NCI-H1092 treated with DMSO at 0.1 percent for 48 hours (cell line): ENCODE data around the gene ADRA2B.
A peak's percentile ranks its signal among the peaks of the same experiment; 100 is the strongest.
"Not testable (repeated sequence)": the region's sequence is repeated elsewhere in the genome, so short reads cannot be mapped to it uniquely, and the experiment has no call there.

Experiments
- DNase-seq: peaks from one replicate; lab custom pipeline; 2025; lab: John Stamatoyannopoulos, UW

ADRA2B gene

DNA sequence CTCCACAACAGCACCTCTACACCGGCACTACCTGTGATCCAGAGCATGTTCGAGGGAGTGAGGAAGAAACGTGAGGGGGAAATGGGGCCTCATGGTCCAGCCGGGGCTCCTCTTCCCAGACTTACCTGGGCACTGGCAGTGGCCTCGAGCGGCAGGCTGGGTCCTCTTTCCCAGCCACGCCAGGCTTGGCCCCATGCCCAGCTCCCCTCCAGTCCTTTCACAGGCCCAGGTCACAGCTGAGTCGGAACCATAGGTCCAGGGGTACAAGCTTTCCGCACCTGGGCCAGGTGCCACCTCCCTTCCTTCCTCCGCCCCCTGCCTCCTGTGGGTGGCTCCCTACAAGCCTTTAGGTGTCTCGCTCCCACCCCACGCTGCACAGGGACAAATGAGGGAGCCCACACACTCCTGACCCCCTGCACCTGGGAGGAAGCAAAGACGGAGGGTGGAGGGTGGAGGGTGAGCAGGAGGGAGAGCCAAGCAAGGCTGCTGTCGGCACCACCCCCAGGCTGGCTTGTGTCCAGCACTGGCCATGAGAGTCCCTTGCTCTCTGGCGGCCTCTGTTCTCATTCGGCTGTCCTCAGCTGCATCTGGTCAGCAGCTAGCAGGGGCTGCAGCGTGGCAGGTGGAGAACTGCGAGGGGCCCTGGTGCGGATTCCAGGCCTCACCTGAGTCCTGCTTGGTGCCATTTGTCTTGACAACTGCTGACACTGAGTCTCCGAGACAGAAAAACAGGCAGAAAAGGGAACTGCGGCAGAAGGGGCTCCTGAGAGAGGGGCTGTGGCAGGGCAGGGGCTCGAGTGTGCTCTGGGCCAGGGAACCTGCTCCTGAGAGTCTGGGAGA, 26.8 kb downstream of the ADRA2B start:
- peak; percentile 25 for DNase-seq

- peak; percentile 39 for DNase-seq
These were observed 27.7 kb downstream of the ADRA2B start for GRCh38 chr2:96088340-96089335.

DNA sequence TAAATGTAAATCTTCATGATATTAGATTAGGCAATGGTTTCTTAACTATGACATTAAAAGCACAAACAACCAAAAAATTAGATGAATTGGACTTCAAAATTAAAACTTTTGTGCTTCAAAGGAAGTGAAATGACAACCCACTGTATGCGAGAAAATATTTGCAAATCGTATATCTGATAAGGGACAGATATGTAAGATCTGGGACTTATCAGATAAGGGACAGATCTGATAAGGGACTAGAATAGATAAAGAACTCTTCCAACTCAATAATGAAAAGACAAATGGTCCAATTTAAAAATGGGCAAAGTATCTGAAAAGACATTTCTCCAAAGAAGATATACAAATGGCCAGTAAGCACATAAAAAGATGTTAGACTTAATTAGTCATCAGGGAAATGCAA, 29.2 kb downstream of the ADRA2B start:
- no peak for DNase-seq

DNA sequence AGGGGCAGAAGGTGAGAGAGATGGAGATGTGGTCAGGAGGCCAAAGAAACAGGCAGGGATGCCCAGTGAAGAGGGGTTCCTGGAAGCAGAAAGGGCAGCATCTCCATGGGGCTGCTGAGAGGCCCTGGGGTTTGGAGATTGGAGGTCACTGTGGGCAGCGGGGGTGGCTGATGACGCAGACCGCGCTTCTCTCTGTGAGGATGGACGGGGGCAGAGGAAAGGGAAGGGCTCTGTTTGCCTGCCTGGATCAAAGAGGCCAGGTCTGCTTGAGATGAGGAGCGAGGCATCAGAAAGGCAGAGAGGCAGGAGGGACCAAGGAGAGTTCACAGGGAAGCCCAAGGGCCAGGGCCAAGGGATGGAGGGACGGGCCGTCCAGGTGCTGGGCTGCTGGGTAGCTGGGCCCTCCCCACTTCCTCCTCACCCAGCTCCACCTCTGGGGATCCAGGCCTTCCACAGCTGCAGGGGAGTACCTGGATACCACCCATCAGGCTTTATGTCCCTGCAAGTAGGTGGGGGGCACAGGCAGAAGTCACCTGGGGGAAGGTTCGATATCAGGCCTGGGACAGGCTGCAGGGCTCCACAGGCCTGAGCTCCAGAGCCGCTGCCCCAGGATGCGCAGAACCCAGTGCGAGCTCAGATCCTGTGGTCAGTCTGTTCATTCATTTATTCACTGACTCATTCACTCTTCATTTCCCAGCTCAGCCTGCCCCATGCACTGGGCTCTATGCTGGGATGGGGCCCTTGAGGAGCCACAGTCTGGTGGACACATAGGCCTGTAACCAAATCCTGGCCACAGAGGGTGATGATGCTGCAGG, 30.6 kb downstream of the ADRA2B start:
- no peak for DNase-seq

DNA sequence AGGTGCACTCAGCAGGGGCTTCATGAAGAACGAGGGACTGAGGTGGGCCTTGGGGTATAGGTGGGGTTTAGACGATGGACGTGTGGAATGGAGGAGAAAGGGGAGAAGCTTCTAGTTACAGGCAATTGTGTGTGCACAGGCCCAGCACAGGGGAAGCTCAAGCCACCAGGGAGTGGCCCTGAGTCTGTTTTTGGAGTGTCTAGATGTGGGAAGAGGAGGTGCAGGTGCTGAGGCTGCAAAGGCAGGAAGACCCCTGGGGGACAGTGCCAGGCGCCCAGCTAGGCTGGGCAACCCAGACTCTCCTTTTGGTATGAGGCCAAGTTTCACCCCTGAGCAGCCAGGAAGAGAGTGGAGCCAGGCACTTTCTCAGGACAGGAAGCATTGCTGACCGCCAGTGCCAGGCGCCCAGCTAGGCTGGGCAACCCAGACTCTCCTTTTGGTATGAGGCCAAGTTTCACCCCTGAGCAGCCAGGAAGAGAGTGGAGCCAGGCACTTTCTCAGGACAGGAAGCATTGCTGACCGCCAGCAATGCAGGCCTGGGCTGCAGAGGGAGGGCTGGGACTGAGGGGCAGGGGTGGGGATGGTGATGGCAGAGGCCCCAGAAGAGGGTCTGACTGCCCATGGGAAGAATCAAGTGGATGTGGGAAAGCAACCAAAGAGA, 31.4 kb downstream of the ADRA2B start:
- not testable (repeated sequence) for DNase-seq

- no peak for DNase-seq
These were observed 32.1 kb downstream of the ADRA2B start for GRCh38 chr2:96083989-96084857.

DNA sequence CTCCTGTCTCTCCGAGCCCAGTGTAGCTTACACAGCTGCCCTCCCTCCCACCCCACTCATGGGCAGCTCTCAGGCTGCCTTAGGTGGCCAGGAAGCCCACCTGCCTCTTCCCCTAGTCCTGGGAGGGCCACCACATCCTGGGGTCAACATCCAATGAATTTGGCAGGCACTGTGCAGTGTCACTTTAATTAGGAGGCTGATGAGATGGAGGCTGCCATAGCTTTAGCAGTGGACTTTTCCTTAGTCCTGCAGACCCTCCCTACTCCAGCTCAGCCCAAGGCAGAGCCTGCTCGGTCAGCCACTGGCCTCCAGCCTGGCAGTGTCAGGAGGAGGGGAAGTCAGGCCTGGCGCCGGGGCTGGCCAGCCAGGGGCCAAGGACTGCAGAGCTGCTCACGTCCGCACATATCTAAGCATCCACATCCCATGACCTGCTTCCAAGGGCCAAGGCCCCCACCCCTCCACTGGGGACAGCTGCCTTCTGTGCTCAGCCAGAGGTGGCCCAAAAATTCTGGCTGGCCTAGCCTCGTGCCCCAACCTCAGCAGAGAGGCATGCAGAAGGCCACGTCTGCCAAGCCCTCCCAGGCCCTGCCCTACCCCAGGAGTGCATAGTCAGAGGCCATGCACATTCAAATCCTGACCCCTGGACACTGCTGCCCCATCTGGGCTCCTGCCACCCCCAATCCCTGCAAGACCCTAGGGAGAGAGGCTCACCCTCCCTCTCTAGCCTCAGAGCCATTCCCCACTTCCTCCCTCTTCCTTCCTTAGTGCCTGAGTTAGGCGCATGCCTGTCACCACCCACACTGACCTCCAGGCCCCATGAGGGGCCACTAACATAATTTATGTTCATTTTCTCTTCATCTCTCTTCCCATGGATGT, 33.1 kb downstream of the ADRA2B start:
- DNase-seq = no peak

DNA sequence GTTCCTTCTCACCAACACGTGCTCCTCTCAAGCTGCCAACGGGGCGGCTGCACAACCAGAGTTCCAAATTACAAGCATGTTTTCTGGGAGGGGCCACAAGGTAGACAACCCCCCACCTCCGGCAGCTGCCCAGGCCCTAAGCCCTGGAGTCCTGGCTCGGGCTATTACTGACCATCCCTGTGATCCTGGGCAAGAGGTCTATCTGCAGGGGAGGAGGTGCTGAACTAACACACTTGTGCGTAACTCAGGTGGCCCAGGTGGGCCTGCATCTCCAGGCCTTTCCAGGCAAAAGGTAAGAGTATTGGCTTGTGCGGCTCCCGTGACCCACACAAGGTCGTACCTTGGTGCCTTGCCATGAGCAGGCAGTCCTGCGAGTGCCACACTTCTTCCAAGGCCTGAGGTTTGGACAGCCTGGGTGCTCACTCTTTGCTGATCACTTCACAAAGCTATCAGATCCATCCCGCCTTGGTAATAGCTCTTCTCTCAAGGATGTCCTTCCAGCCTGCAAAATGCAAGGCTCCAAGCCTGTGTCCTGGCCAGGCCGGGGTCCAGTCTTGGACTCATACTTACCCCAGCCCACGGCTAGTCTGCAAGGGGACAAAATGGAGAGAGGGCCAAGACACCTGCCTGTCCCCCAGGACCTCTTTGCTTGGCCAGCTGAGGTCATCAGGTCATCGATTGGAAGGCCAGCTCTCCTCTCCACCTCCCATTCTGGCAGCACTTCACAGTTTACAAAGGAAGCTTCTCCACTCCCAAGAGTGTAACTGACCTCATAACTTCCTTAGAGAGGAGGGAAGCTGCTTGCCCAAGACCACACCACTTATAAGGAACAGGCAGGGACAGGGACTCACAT, 33.9 kb downstream of the ADRA2B start:
- DNase-seq = no peak

GRCh38 chr2:96081042-96081441, 35.3 kb downstream of the ADRA2B start:
- DNase-seq = no peak

- DNase-seq = no peak
These were observed 41.1 kb downstream of the ADRA2B start for GRCh38 chr2:96075199-96075771.

DNA sequence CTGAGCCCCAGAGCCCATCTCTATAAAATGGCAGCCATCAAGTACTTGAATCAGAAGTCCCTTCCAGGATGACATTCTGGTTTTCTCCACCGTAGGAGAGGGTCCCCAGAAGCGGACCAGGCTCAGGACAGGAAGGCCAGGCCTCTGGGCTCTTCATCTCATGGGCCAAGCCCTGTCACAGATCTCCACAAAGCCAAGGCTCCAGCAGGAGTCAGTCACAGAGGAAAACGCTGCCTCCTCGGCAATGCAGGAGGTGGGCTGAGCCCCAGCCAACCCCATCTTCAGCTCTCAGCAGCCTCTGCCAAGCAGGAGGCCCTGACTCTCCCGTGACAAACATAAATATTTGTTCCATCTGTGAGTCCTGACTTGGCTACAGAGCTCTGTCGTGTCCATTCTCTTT, 42.2 kb downstream of the ADRA2B start:
- no peak for DNase-seq

DNA sequence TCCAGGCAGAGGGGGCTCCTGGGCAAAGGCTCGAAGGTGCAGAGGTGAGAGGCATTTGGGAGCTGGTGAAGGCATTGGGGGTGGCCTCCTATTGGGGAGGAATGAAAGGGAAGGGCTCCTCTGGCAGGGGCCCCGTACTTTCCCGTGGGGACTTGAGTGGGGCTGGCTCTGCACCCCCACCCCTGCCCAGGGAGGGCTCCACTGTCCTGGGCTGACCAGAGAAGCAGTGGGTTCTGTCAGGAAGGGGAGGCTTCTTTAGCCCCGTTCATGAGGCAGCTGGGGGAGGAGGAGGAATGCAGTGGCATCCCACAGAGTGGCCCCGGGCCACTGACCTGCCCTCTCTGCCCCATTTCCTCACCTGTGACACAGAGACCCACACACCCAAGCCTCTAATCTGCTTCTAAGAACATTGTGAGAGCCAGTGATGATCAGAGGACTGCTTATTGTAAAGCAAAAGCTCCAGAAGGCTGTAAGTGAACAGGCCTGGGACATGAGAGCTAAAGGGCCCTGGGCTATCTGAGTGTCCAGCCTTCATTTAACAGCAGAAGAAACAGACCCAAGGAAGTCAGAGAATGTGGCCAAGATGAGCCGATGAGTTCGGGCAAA, 43.1 kb downstream of the ADRA2B start:
- DNase-seq = no peak

GRCh38 chr2:96072746-96073145, 43.6 kb downstream of the ADRA2B start:
- no peak for DNase-seq

DNA sequence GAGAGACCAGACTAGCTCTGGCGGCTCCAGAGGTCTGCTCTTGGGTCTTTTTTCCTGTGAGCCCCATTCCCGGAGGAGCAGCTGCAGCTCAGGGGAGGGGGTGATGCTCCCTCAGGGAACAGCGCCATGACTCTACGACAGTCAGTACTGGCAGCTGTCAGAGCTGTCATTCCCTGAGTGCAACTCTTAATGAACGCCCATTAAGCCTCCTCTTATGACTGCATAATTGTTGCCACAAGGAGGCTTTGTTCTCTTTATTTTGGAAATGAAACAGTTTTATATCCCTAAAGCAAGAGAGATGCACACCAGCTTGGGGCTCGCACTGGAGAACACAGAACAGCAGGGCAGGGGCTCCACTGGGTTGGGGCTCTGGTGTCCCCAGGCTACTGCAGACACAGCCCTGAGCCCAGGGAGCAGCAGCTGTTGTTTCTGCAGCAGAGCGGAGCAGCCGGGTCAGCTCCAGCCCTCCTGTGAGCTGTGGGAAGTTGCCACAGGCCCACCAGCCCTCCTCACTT, 44.3 kb downstream of the ADRA2B start:
- DNase-seq = peak; percentile 23

GRCh38 chr2:96071087-96071976, 45.0 kb downstream of the ADRA2B start:
- DNase-seq = not testable (repeated sequence)

GRCh38 chr2:96070351-96070750, 46.0 kb downstream of the ADRA2B start:
- DNase-seq = not testable (repeated sequence)
